ENCODE results near the gene CERS5. TPM values are rescaled to one million over a fixed set of nuclear protein-coding genes. Genes with fewer than 3 reads are reported as not detected.

Gene CERS5
- total RNA-seq, 1 donor from 2014 or later: 59.7 TPM

- Mint-ChIP-seq H3K9me3 (no peaks in the 10 kb centered on the region), H3K4me3 (no peak overlapping the region), H3K27ac (no peak overlapping the region), H3K4me1 (ENCODE audit: unreplicated experiment) (peaks cover 10% of the 10 kb centered on the region), H3K27me3 (no peaks in the 10 kb centered on the region), H3K36me3 (peaks cover 16% of the 10 kb centered on the region)
- no peak for DNase-seq (ENCODE audit: extremely low spot score, unreplicated experiment)
- TF ChIP-seq CTCF (conservative IDR thresholded peaks at IDR 0.05): no peak
These were observed 25.7 kb upstream of the CERS5 start for GRCh38 chr12:50192908-50193307.

- H3K27me3 Mint-ChIP-seq: no peaks in the 10 kb centered on the region
- no peak for TF ChIP-seq CTCF (conservative IDR thresholded peaks at IDR 0.05)
- H3K4me1 Mint-ChIP-seq (ENCODE audit: unreplicated experiment): peaks cover 11% of the 10 kb centered on the region
- no peaks in the 10 kb centered on the region for H3K9me3 Mint-ChIP-seq
- DNase-seq (ENCODE audit: extremely low spot score, unreplicated experiment): no peak
- H3K27ac Mint-ChIP-seq: no peak overlapping the region
- peaks cover 16% of the 10 kb centered on the region for H3K36me3 Mint-ChIP-seq
- no peak overlapping the region for H3K4me3 Mint-ChIP-seq
These were observed 25.1 kb upstream of the CERS5 start for GRCh38 chr12:50192236-50192635.

GRCh38 chr12:50190859-50191258, 23.7 kb upstream of the CERS5 start:
- no peak overlapping the region for H3K27ac Mint-ChIP-seq
- no peaks in the 10 kb centered on the region for H3K9me3 Mint-ChIP-seq
- H3K36me3 Mint-ChIP-seq: peaks cover 12% of the 10 kb centered on the region
- no peak overlapping the region for H3K4me3 Mint-ChIP-seq
- DNase-seq (ENCODE audit: extremely low spot score, unreplicated experiment): no peak
- H3K27me3 Mint-ChIP-seq: no peaks in the 10 kb centered on the region
- H3K4me1 Mint-ChIP-seq (ENCODE audit: unreplicated experiment): peaks cover 15% of the 10 kb centered on the region
- TF ChIP-seq CTCF (conservative IDR thresholded peaks at IDR 0.05): no peak

- no peak overlapping the region for H3K4me3 Mint-ChIP-seq
- TF ChIP-seq CTCF (conservative IDR thresholded peaks at IDR 0.05): no peak
- no peaks in the 10 kb centered on the region for H3K9me3 Mint-ChIP-seq
- peak overlapping the region; percentile 26 for H3K27ac Mint-ChIP-seq
- no peak for DNase-seq (ENCODE audit: extremely low spot score, unreplicated experiment)
- H3K36me3 Mint-ChIP-seq: peaks cover 7% of the 10 kb centered on the region
- H3K4me1 Mint-ChIP-seq (ENCODE audit: unreplicated experiment): peaks cover 15% of the 10 kb centered on the region
- H3K27me3 Mint-ChIP-seq: no peaks in the 10 kb centered on the region
These were observed 21.9 kb upstream of the CERS5 start for GRCh38 chr12:50188875-50189575.

- TF ChIP-seq CTCF (conservative IDR thresholded peaks at IDR 0.05): no peak
- H3K36me3 Mint-ChIP-seq: peaks cover 7% of the 10 kb centered on the region
- no peak for DNase-seq (ENCODE audit: extremely low spot score, unreplicated experiment)
- peaks cover 15% of the 10 kb centered on the region for H3K4me1 Mint-ChIP-seq (ENCODE audit: unreplicated experiment)
- no peaks in the 10 kb centered on the region for H3K27me3 Mint-ChIP-seq
- no peaks in the 10 kb centered on the region for H3K9me3 Mint-ChIP-seq
- no peak overlapping the region for H3K4me3 Mint-ChIP-seq
- H3K27ac Mint-ChIP-seq: peak overlapping the region; percentile 26
These were observed 21.1 kb upstream of the CERS5 start for GRCh38 chr12:50188241-50188781.

Data from type B pancreatic cell (in vitro differentiated cells).